Measurements from ENCODE around the gene INO80D. TPM values are rescaled to one million over a fixed set of nuclear protein-coding genes. Genes with fewer than 3 reads are reported as not detected.
A peak's percentile ranks its signal among the peaks of the same experiment; 100 is the strongest.
"Not testable (repeated sequence)": the region's sequence is repeated elsewhere in the genome, so short reads cannot be mapped to it uniquely, and the experiment has no call there.

INO80D gene
- polyA plus RNA-seq, 10 donors: 5.7 to 9.8 (median 7.6) TPM

DNA sequence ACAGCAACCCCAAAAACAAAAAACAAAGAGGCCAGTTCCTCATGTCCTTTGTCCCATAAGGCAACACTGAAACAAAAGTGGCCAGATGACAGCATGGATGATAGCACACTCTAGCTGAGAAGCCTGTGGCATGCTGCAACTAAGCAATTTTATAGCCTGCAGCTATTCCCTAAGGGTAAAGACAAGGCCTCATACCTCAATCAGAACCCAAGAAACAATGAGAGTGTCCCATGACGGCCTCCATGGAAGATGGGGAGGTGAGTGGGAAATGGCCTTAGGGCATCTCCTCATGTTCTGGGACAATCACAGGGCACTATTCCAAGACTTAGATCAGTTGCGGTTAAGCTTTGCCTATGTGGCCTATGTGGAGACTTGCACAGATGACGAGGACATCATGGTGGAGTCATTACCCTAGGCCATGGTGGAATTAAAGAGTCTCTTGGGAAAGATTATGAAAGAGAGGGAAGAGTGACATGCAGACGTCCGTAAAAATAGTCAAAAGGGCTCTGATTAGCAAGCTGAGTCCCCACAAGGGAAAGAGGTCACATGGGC is 103.1 kb downstream of the INO80D start:
- no peak for DNase-seq

DNA sequence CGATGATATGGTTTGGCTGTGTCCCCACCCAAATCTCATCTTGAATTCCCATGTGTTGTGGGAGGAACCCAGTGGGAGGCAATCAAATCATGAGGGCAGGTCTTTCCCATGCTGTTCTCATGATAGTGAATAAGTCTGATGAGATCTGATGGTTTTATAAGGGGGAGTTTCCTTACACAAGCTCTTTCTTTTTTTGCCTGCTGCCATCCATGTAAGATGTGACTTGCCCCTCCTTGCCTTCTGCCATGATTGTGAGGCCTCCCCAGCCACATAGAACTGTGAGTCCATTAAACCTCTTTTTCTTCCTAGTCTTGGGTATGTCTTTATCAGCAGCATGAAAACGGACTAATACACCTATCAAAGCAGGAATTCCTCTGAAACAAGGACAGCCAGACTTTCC is 107.2 kb downstream of the INO80D start:
- not testable (repeated sequence) for DNase-seq

GRCh38 chr2:205977699-205978098 is 108.3 kb downstream of the INO80D start:
- not testable (repeated sequence) for DNase-seq

DNA sequence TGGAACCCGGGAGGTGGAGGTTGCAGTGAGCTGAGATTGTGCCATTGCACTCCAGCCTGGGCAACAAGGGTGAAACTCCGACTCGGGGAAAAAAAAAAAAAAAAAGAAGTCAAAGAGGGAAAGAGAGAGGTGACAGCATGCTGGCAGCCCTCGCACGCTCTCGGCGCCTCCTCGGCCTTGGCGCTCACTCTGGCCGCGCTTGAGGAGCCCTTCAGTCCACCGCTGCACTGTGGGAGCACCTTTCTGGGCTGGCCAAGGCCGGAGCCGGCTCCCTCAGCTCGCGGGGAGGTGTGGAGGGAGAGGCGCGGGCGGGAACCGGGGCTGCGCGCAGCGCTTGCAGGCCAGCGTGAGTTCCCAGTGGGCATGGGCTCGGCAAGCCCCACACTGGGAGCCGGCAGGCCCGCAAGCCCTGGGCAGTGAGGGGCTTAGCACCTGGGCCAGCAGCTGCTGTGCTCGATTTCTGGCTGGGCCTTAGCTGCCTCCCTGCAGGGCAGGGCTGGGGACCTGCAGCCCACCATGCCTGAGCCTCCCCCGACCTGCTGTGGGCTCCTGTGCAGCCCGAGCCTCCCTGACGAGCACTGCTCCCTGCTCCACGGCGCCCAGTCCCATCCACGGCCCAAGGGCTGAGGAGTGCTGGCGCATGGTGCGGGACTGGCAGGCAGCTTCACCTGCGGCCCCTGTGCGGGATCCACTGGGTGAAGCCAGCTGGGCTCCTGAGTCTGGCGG is 108.9 kb downstream of the INO80D start:
- DNase-seq: not testable (repeated sequence)

GRCh38 chr2:205976120-205976814 is 109.7 kb downstream of the INO80D start:
- no peak for DNase-seq

GRCh38 chr2:205975082-205975949 is 110.7 kb downstream of the INO80D start:
- DNase-seq: no peak

DNA sequence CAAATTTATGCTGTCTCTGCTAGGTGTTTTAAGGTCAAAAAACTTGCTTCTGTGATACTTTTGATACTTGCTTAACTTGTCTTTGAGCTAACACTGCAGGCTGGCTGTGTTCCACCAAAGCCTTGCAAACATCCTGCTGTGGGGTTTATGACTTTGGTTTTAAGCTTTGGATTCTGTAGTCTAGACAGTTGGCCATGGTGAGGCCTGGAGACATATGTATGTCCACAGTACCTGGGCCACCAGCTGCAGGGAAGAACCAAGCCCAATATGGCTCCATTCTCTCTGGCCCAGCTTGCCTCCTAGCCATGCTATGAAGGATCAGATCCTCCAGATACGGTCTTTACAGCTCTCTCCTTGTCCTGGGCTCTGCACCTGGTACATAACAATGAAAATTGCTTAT is 113.9 kb downstream of the INO80D start:
- DNase-seq: no peak

DNA sequence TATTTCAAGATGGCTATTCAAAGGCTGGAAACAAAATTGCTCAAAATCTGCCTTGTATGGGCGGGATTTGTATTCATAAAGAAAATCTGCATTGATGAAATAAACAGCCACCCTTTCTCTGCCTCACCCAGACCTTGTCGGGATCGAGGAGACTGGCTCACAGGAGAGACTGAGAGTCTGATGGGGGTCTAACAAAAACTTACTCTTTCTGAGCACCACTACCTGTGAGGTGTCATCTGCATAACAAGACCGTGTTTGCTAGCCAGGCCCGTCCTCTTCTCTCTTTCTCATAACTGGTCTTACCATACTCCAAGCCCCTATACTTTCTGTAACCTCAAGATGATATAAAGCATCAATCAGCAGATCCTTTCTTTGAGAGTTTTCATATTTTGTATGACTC is 115.6 kb downstream of the INO80D start:
- no peak for DNase-seq

- no peak for DNase-seq
These were observed 116.4 kb downstream of the INO80D start for GRCh38 chr2:205969584-205969983.

GRCh38 chr2:205967391-205968075 is 118.4 kb downstream of the INO80D start:
- no peak for DNase-seq

DNA sequence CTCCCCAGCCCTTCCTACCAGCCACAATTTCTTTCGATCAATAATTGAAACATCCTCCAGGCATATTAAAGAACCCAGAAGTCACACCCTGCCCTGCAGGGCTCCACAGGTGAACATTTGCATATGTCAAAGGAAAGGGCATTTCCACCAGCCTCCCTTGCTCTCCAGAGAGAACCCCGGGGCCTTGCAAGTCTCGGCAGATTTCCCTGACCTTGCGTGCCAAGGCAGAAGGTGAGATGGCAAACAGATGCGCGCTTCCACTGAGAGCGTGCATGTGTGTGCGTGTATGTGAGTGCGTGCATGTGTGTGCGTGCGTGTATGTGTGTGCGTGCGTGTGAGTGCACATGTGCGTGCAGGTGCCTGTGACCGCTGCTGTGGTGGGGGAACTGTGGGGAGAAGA is 120.3 kb downstream of the INO80D start:
- DNase-seq: no peak

- no peak for DNase-seq
These were observed 121.7 kb downstream of the INO80D start for GRCh38 chr2:205964111-205964761.

GRCh38 chr2:205959521-205959920 is 126.5 kb downstream of the INO80D start:
- no peak for DNase-seq

DNA sequence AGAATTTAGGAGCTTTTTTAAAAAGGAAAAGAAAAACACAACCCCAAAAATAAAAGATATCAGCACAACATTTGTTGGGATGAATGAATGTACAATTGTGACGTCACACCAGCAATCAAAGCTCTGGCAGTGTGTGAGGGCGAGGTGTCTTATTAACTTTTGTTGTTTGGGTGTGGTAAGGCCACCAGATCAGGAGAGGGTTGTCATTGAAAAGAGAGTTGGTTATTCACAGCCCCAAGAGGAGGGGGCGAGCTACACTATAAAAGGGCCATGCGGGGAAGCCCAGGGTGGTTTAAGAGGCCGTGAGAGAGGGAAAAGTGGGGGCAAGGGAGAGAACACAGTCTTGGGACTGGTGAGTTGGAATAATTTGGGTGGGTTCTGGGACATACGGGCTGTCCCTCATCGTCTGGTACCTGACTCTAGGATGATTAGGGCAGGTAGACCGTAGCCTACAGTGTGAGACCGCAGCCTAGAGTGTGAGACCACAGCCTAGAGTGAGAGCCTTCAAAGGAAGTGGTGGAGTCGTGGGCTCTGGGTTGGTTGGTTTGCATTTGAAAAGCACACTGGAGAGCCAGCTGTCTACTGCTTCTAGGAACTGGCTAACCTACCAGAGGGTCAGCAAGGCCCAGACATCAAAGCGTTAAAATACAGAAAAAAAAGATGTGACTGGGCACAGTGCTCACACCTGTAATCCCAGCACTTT is 128.4 kb downstream of the INO80D start:
- DNase-seq: no peak

DNA sequence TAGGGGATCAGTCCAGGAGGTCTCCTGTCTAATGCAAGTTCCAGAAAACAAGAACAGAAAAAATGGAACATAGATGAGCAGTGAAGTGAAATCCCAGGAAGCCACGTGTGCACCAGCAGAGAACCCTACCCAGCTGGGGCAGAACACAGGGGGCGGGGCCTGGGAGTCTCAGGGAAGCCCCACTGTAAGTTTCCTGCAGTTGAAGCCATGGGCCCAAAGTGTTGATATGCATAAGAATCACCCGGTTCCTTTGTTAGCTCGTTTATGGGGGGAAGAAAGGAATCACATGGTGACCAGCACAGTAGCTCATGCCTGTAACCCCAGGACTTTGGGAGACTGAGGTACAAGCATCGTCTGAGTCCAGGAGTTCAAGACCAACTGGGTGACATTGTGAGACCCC is 131.3 kb downstream of the INO80D start:
- no peak for DNase-seq

DNA sequence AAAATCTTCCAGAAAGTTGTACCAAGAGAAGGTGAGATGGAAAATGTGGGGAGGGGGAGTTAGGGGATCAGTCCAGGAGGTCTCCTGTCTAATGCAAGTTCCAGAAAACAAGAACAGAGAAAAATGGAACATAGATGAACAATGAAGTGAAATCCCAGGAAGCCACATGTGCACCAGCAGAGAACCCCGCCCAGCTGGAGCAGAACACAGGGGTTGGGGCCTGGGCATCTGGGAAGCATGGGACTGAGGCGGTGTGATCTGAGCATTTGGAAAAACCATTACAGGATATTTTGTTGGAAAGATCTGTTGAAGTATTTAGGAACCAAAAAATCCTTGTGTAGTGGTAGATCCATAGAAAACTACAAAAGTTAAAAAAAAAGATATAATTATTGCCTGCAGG is 133.7 kb downstream of the INO80D start:
- no peak for DNase-seq

GRCh38 chr2:205948883-205949282 is 137.1 kb downstream of the INO80D start:
- no peak for DNase-seq

- DNase-seq: no peak
These were observed 137.5 kb downstream of the INO80D start for GRCh38 chr2:205948496-205948837.

DNA sequence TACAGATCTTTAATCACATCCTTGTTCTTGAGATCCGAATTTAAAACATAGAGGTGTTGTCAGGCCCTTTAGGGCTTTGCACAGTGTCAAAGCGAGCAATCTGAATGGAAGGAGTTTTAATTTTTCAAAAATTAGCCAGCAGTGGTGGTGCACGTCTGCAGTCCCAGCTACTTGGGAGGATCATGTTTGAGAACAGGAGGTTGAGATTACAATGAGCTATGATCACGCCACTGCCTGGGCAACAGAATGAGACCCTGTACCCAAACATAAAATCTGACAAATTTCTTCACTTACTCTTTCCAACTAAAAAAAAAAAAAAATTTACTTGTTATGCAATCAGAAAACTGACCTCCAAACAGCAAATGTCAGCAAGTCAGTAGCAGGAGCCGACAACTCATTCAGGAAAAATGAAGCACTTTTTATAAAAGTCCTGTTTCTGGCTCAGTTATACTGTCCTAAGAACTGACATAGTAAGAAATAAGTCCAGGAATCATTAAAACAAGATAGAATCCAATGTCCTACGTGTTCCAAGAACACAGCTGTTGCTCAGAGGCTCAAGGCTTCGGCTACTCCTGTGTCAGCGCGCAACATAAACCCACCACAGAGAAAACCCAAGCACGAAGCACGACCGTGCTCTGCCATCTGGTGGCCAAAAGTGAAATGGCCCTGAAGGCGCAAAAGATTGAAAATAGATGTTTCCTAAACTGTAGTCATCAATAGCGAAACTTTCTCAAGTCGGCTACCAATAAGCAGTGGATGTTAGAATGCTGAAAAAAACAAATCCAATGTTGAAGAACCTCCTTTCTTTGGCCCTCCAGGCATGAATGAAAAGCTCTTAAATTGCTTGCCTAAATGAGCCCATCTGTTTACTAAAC is 138.1 kb downstream of the INO80D start:
- peak; percentile 86 to 95 (median 91) for DNase-seq

Measured in muscle of back (tissue), 11 donors.